GM12874 (cell line): Measurements from ENCODE around the gene ITPK1.

ENCODE experiments used
- CTCF ChIP-seq: IDR thresholded peaks from 2 replicates; pipeline ENCODE4 v1.5.1; 2011; ENCODE audit warnings: low read depth, mild to moderate bottlenecking, control low read depth, low read length, moderate library complexity; ENCODE audit not compliant: insufficient read depth

The ITPK1 gene

DNA sequence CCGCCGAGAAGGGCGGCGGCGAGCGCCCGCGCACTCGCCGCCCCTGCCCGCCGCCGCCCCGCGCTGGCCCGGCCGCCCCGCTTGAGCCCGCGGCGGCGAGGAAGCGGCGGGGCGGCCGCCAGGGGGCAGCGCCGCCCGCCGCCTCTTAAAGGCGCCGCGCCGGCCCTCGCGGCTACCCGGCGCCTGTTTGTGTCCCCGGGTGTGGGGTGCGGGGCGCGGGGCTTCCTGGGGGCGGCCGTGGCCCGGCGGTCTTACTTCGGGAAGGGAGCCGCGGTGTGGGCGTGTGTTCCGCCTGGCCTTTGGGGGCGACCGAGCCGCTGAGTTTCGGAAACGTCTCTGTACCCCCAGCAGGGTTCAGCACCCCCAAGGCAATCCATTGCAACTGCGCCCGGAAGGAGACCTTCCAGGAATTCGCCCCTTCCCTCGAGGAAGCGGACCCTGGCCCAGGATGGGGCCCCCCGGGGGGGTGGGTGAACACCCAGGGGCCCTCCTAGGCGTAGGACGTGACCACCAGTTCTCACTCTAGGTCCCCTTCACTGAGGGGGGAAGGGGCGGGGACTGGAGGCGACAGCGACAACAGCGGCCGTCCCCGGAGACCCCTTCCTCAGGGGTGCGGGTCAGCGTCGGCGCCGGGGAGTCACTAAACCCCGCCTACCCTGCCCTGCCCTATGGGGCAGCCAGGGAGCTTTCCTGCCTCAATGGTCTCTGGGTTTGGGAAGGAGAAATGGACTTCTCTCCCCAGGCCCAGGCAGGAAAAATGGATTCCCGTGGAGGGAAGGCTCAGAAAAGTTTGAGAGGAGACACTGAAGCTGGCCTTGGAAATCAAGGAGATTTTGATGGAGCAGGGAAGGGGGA, at the start of gene ITPK1:
ITPK1 (minus strand) TSS at position 105 of the 855 bp plus-strand sequence. CDS start 762 bp downstream, outside the sequence.
- TF ChIP-seq CTCF = peak; percentile 53

DNA sequence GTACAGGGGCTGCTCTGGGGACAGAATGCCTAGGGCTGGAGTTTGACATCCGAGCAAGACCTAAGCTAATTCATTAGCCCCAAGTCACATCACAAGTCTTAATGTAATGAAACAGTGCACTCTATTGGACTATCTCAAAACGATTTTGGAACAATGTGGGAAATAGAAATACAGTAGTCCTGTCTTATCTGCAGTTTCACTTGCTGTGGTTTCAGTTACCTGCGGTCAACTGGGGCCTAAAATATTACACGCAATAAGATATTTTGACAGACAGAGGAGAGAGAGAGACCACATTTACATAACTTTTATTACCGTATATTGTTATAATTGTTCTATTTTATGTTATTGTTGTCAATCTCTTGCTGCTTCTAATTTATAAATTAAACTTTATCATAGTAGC, 47.8 kb upstream of the ITPK1 start:
- no peak for TF ChIP-seq CTCF

GRCh38 chr14:93161411-93161940, 45.8 kb upstream of the ITPK1 start:
- TF ChIP-seq CTCF = no peak

DNA sequence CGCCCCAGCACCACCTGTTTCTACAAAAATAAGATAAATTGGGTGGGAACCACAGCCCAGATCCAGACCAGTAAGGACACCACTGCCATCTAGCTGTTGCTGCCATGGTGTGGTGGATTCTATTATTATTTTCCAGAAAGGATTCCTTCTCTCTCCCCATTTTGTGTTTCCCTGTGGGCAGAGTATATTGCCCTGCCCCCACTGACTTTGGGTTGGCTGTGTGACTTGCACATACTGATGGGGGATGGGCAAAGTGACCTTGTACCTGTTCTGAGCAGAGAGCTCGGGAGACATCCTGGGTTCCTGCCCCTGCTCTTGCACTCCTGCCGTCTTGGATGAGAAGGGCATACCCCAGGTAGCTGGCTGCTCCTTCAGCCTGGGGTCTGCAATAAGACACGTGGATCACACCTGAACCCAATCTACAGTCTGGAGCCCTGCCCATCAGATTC, 44.7 kb upstream of the ITPK1 start:
- peak; percentile 36; the same call in 1 of the 2 replicates for TF ChIP-seq CTCF

- no peak for TF ChIP-seq CTCF
Measured at GRCh38 chr14:93156693-93157369, 41.1 kb upstream of the ITPK1 start.

DNA sequence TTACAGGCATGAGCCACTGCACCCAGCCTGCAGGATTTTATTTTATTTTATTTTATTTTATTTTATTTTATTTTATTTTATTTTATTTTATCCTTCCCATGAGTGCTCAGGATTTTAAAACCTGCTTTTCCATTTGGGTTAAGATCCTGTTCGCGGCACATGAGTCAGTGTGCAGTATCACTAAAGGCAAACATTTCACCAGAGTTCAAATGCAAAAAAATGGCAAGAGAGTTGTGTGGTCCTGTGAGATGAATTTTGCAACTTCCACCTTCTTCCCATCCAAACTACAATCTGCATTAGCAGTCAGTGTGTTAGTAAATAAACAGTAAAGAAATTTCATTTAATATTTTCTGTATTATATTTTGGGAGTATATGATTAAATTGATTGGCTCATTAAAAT, 39.9 kb upstream of the ITPK1 start:
- no peak for TF ChIP-seq CTCF

GRCh38 chr14:93153121-93153520, 37.4 kb upstream of the ITPK1 start:
- no peak for TF ChIP-seq CTCF
